ENCODE measurements around the gene UEVLD.
"Not testable (repeated sequence)": the region's sequence is repeated elsewhere in the genome, so short reads cannot be mapped to it uniquely, and the experiment has no call there.

UEVLD gene

DNA sequence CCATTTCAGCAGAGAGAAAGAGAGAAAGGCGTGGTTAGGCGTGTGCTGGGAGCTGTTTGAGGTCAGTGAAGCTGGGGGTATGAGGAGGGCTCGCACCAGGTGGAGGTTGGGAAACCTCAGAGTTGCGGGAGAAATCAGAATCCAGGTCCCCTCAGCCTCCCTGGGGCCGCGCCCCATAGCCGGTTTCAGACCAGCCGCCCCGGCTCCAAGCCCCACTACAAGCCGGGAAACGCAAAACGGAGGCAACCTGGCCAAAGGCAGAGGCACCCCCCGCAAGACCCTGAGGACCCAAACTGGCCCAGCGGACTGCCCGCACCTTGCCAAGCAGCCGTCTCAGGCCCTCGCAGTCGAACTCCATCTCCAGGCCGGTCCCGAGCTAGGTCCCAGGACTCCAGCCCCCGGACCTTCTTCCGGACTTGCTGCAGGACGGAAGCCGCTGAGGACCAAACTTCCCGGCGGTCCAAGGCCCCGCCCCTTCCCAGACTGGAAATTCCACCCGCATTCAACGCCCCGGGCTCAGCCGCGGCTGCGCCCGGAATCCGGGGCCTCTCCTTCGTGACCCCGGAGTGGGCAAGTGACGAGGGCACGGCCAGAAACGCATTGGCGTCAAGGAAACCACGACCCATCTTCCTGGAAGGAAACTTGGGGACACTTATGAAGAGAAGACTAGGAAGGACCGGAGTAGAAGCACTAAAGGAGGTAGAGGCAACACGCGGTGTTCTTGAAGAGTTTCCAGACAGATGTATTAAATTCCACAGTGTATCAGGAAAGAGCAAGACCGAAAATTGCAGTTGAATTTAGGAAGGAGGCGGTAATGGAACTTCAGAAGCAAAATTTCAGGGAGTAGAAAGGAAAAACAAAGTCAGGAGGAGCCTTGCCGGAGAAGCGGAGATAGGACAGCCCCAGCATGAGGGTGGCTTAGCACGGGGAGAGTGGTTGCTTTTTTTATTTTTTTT lies at the start of gene UEVLD:
Gene UEVLD, minus strand, starts transcription at position 438 of the 956 bp plus-strand sequence. Its CDS starts 80 bp downstream, at position 358.
- peak; percentile 91 for DNase-seq (ENCODE audit: low read depth)

DNA sequence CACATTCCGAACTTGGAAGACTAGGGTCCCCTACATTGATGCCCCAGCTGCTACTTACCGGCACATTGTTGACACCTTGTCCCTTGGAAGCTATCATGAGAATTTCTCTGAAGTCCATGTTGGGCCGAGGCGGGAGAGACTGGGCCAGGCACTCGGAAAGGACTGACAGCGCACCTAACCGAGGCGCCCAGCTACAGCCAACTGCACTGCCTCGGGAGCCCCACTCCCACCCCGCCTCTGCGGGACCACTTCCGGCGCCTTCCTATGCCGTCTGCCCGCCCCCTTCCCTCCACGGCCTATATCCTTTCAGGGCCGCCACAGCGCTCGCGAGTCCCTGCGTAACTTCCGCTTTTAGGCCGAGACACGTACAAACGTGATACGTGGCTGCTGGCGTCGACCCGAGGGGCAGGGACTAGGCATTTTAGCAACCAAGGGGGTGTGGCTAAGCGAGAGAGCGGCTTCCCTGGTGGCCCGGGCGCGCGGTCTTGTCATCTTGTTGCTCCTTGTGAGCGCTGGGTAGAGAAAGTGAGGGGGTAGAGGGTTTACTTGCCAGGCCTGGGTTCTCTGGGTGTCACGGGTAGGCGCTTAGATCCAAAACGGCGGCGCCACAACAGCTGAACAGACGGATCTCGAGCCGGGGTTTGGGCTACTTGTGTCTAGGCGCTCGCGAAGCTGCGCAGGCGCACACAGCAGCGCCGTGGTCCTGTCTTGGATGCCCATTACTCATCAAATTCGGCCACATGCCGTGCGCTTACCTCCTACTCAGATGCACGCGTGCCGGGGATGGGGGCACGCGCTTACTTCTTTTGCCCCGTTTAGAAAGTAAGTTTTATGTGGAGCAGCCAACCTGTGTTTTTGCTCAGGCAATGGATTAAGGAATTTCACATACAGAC lies 45.9 kb upstream of the UEVLD start, which contains the start of gene SPTY2D1:
Gene SPTY2D1, minus strand, starts transcription at position 203 of the 893 bp plus-strand sequence. Its CDS starts 85 bp downstream, at position 118.
- DNase-seq (ENCODE audit: low read depth) = peak; percentile 99

GRCh38 chr11:18633256-18634139 lies 45.0 kb upstream of the UEVLD start:
- DNase-seq (ENCODE audit: low read depth) = peak; percentile 72

DNA sequence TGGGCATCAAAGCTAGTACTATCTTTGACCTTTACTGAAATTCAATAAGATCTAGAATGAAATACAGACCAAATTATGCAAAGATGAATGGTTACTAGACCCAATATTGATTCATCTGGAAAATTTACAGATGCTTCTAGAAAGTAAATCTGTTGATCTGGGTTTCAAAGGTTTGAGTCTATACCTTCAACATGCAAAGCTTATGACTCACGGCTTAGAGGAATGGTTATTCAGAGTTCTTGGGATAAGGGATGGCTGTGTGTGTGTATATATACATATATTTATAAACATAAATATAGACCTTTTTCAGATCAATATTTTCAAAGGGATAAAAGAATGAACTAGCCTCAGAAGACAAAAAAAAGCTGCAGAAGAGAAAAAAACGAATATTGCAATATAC lies 44.3 kb upstream of the UEVLD start:
- DNase-seq (ENCODE audit: low read depth) = no peak

GRCh38 chr11:18624161-18624560 lies 35.6 kb upstream of the UEVLD start:
- DNase-seq (ENCODE audit: low read depth) = no peak

GRCh38 chr11:18623707-18624106 lies 35.2 kb upstream of the UEVLD start:
- no peak for DNase-seq (ENCODE audit: low read depth)

DNA sequence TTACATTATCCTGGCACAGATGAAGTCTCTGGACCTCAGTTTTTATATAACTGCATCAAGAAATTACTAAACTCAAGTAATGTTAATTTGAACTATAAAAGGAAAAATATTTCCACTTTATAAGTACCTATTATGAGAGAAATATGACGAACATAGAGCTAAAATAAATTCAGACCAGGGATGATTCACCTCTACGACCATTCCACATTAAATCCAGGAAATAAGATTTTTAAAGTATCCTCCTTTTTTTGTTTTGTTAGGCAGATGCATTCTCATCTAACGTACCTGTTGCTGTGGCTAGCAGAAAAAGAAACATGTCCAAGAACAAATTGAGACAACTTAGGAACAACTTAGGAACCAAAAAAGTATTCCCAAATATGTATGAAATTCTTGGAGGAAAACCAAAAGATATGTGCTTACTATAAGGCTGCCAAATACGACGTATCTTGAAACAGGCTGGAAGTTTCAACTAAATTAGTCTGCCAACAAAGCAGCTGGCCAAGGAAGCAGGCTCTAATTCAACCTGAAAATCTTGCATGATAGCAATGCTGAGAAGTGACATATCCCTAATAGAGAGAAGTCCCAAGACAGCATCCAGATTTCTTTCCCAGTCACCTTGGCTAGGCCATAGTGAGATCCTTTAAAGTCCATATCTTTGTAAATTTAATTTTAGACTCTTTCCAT lies 29.9 kb upstream of the UEVLD start:
- DNase-seq (ENCODE audit: low read depth) = peak; percentile 23

DNA sequence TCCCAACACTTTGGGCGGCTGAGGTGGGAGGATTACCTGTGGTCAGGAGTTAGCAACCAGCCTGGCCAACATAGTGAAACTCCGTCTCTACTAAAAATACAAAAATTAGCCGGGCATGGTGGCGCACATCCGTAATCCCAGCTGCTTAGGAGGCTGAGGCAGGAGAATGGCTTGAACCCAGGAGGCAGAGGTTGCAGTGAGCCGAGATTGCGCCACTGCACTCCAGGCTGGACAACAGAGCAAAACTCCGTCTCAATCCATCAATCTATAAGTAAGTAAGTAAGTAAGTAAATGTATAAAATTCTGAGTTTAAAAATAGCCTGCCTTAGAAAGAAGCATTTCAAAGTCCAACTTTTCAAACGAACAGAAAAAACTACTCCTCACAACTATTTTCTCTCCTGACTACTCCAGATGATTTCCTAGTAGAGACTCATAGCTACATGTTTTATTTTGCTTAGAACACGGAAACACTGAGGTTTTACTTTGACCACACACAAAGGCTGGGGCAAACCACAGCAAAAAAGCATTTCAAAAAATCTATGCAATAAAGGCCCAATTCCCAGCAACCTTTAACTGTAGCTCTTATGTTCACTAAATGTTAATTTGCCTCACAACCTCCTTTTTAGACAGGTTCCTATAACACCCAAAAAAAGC lies 29.3 kb upstream of the UEVLD start:
- peak; percentile 6 for DNase-seq (ENCODE audit: low read depth)

GRCh38 chr11:18615628-18616392 lies 27.3 kb upstream of the UEVLD start:
- DNase-seq (ENCODE audit: low read depth) = no peak

DNA sequence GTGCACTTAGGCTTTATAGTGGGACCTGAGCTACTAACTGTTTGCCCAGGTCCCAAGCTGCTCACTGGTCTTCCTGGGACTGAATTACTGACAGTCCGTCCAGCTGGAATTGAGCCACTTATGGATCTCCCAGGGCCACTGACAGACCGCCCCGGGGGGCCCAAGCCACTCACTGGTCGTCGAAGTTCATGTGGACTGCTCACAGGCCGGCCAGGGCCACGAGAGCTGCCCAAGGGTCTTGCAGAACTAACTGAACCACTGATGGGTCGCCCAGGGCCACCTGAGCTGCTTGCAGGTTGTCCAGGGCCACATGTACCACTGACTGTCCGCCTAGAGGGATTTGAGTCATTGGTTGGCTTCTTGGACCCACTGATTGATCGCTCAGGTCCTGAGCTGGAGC lies 26.1 kb upstream of the UEVLD start:
- no peak for DNase-seq (ENCODE audit: low read depth)

DNA sequence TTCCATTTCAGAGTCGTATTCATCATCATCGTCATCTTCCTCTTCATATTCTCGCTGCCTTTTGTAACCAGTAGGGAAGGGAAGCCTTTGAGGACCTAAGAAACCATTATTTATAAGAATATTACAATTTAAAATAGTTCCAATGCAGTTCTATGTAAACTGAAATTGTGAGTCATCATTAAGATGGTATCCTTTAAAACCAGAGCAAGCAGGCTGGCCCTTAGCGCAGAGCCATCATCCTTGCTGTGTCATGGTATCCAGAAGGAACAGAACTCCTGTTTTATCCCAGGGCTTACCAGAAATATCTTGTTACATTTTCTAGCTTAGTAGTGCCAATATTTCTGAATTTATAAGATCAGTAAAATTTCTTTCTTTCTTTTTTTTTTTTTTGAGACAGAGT lies 23.9 kb upstream of the UEVLD start:
- no peak for DNase-seq (ENCODE audit: low read depth)

GRCh38 chr11:18611196-18611595 lies 22.7 kb upstream of the UEVLD start:
- DNase-seq (ENCODE audit: low read depth) = peak; percentile 15

DNA sequence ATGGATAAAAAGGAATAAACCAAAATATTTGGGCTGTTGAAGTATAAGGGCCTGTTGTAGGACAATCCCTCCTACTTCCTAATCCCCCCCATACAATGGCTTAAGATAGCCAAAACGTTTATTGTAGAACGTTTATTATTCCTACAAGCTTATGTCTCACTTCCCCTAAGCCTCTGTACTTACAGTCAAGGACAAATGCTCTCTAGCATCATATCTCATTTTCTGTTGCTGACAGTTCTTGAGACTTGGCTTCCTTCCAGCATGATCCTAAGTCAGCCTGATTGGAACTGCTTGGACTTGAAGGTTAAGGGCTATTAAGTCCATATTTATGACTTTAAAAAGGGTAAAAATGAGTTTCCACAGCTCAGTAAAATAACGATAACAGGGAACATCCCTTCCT lies 19.8 kb upstream of the UEVLD start:
- no peak for DNase-seq (ENCODE audit: low read depth)

GRCh38 chr11:18600915-18601569 lies 12.5 kb upstream of the UEVLD start:
- DNase-seq (ENCODE audit: low read depth) = no peak

DNA sequence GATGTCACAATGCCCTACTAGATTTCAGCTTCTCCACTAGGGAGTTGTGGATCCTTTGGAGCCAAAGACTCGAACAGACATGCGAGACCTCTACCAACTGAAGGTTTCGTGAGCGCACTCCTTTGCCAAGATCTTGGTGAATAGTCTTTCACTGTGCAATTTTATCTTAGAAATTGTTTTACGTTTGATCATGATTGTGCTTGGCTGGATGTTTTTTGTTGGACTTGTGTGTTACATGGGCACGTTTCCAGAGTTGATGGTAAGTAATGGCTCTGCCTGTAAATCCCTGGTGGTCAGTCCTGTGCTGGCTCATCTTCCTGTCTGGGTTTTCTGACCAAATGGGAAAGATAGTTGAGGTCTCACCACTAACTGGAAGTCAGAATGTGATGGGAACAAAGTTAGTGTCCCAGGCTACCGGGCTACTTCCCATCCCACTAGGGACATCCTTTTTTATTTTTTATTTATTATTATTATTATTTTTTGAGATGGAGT lies 11.3 kb upstream of the UEVLD start, which contains the start of gene MISFA:
Gene MISFA, plus strand, starts transcription at position 51 of the 492 bp plus-strand sequence. Its CDS starts 140 bp downstream, at position 191.
- no peak for DNase-seq (ENCODE audit: low read depth)

GRCh38 chr11:18594999-18595749 lies 6.6 kb upstream of the UEVLD start:
- no peak for DNase-seq (ENCODE audit: low read depth)

GRCh38 chr11:18594088-18594487 lies 5.6 kb upstream of the UEVLD start:
- DNase-seq (ENCODE audit: low read depth) = not testable (repeated sequence)

GRCh38 chr11:18590571-18590970 lies 2.0 kb upstream of the UEVLD start:
- DNase-seq (ENCODE audit: low read depth) = no peak

All from fibroblast of gingiva (primary cell).